Stimulated activated CD4-positive, alpha-beta T cell treated with anti-CD3 and anti-CD28 coated beads, Interleukin-4, amount 100 ng/mL, for 48 hours (primary cell): ENCODE measurements around the gene EIF4EBP2.

Source experiments
- DNase-seq, 2 donors: peaks; one replicate each; pipeline ENCODE4 v3.0.0-alpha.2; 2020; ENCODE audit warnings: low read depth in 2 of 2

EIF4EBP2 gene

DNA sequence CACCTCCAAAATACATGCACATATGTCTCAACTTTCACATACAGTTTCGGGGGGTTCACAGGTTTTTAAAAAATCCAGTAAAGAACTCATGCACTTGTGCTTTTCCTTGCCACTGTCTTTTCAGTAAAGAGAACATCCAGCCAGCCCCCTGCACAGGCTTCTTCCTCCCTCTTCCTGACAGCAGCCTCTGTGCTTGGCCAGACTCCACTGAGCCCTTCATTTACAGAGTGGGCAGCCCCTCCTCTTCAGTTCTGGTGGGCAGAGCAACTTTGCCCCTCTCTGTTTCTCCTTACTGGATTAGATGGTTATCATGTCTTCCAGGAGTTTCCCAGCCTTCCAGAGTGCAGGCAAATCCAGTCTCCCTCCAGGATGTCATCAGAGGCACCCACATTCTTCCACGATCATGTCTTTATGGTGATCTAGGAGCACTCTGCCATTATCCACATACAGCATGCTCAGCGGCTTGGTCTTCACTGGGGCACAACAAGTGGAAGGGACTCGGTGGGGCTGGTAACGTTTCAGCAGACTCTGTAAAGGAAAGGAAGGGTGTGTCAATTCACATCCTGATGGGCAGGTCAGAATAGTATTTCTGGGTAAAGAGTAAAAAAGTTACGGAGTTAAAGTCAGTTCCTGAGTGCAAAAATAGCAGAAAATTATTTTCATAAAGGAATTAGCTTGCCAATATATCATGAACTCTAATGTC lies 28.8 kb downstream of the EIF4EBP2 start:
- DNase-seq, result no peak

DNA sequence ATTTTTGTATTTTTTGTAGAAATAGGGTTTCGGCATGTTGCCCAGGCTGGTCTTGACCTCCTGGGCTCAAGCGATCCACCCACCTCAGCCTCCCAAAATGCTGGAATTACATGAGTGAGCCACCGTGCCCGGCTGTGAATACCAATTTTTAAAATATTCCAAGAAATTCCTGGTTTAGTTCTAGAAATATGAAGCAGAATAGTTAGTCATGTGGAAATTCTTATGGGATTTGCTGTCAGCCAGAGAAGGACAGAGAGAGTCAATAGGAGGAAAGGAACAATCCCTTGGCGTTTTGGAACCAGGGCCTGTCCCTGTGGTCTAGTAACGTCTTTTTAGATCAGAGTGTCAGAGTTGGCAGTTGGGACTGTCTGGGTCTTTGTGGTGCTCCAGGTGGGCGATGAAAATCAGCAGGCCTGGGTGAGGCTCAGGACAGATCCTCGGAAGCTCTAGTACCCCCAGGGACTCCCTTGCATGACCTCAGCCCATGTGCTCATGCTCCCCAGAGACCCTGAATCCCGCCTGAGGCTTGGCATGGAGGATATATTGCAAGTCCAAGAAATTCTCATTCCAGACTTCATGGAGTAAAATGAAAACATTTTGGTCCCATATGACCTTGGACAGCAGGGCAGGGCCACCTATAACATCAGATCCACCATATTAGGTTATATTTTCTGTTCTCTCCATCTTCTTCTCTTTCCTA lies 29.8 kb downstream of the EIF4EBP2 start:
- DNase-seq, result no peak

DNA sequence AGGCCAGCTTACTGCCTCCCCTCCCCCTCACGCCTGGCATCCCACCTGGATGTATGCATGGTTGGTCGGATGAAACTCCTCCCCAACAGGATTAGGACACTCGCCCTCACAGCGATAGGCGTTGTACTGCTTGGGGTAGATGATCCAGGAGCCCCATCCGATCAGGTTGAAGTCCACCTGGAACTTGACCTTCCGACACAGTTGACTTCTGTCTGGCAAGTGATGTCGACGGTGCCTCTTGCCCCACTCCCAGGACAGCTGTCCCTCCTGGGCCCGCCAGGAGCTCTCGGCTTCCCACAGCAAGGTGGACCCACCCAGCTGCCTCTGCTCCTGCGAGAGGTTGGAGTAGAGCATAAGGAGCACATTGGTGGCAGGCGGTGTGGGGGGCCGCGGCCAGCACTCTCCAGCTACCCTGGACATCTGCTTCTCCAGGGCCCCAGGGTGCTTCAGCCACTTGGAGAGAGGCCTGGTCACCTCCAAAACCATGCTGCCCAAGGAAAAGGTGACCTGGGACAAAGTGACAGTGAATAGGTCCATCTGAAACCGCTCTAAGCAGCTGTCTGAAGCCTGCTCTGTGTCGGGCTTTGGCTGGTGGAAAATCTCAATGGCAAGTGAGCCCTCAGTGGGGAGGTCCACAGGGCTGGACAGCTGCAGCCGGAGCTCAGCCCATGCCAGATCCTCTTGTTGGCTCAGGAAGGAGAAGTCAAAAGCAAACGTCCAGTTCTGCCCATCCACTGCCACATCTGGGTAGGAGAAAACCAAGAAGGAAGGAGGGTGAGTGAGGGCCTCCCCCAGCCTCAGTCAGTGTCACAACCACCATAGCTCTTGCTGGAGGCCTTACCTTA lies 31.5 kb downstream of the EIF4EBP2 start:
- no peak for DNase-seq

DNA sequence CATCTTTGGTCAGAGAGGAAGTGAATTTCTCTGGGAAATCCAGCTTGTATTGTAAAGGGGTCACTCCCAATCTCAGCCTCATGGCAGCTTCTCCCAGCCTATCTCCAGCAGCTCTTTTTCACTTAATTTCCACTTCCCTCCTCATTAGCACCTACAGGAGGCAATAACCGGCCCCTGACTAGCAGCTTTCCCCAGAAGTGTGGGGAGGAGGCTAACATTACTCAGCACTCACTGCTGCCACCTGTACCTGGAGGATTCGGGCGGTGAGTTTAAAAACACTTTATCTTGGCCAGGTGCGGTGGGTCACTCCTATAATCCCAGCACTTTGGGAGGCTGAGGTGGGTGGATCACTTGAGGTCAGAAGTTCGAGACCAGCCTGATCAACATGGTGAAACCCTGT lies 33.8 kb downstream of the EIF4EBP2 start:
- DNase-seq, result no peak

DNA sequence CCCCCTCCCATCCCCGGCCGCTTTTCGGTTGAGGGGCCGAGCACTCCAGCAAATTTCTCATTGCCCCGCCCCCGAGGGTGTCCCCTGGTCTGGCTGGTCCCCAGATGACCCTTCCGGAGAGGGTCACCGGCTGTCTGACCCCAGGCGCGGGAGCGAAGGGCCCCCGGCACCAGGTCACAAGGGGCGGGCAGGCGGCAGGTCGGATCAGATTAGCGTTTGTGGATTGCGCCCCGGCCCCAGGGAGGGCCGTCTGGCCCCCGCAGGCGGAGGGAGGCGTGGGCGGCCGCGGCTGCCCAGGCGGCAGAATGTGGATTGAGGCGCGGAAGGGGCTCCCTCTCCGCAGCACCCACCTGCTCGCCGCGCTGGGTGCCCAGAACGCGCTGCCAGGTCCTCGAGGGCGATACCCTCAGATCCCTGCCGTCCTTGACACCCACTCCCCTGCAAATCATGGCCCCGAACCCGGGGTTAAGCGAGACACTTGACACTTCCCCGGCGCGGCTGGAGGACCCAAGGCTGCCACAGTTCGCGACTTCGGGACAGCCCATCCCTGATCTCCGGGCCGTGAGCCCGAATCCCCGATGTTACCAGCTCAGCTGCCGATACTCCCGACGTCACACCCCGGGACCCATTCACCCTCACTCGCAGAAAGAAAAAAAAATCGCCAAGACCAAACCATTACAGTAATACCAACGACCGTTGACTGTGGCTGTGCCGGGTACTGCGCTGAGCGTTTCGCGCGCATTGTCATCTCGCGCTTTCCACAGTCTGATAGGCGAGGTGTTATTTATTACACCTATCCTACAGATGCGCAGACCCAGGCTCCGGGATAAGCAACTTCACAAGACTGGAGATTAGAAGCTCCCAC lies 36.6 kb downstream of the EIF4EBP2 start:
- no peak for DNase-seq

DNA sequence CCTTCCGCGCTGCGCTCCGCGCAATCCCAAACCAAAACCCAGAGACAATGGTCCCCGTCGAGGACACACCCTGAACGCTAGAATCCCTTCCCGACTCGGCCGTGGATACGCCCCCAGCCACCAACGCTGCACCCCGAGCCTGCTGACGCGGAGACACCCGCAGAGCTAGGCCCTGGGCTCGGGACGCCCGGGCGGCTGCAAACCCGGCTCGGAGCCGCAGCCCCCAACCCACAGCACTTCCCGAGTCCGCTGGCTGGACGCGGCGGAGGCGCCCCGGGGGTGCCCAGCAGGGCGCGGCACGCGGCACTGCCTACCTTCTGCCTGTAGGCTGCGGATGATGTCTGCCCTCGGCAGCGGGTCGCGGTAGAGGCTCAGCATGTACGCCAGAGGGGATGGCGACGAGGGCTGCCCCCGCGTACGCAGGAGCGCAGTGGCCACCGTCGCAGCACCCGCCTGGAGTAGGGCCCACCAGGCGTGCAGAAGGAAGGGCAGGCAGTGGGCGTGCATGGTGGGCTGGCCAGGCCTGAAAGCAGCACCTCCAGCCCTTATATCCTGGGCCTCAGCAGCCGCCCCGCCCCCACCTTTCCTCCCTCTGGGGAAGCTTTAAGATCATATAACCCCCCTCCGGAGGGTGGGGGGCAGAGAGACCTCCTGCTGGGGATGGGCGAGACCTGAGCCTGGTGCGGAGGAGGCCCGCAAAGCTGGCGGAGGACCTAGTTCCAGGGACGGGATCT lies 37.4 kb downstream of the EIF4EBP2 start, which contains the start of gene NODAL:
Gene NODAL, minus strand, starts transcription at position 521 of the 734 bp plus-strand sequence. Its CDS starts 14 bp downstream, at position 507.
- DNase-seq, result no peak

DNA sequence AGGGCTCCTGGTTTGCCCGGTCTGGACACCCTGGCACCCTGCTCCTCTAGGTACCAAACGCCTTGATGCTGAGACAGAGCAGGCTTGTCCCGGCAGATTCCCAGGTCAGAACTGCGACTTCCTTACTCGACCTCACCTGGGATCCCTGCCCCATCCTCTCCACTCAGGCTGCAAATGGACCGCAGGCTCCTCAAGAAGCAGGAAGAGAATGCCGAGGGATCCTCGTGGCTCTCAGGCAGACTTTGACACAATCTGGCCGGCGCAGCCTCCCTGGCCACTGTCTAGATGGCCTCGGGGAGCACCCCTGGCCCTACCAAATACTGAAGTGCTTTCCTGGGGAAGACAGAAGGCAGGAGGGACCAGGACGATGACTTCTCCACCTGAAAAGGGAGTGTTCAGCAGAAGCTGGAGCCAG lies 38.0 kb downstream of the EIF4EBP2 start:
- no peak for DNase-seq

DNA sequence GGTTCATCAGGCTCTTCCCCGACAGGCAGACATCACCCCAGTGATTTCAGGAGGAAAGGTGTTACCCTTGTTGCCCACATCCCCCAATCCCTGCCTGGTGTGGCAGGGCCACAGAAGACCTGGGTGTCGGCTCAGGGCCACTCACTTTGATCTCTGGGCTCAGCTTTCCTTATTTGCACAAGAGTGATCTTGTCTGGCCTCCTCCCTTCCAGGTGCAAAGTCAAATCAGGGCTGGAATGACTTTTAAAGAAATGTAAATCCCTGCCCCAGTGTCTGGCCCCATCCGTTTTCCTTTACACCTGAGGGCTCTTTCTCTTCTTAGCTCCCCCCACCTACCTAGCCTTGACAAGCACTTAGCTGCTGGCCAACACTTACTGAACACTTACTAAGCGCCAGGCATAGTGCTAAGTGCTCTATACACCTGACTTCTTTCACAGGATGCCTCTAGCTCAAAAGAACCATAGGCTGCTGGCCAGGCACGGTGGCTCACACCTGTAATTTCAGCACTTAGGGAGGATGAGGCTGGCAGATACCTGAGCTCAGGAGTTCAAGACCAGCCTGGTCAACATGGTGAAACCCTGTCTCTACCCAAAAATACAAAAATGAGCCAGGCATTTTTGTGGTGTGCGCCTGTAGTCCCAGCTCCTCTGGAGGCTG lies 38.5 kb downstream of the EIF4EBP2 start:
- no peak for DNase-seq

DNA sequence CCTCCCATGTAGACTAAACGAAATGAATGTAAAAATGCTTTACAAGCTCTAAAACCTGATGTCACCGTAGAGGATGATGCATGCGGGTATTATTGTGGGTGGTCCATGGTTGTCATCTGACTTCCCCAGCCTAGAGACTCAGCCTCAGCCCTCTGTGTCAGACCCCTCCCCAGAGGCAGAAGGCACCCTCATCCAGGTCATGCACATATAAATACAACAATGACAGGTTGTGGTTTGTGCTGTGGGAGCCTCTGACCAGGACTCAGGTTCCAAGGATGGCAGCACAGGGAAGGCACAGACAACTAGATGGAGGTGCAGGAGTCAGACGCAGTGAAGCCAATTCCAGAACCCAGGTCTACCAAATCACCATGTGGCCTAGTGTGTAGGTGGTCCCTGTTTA lies 40.8 kb downstream of the EIF4EBP2 start:
- no peak for DNase-seq

DNA sequence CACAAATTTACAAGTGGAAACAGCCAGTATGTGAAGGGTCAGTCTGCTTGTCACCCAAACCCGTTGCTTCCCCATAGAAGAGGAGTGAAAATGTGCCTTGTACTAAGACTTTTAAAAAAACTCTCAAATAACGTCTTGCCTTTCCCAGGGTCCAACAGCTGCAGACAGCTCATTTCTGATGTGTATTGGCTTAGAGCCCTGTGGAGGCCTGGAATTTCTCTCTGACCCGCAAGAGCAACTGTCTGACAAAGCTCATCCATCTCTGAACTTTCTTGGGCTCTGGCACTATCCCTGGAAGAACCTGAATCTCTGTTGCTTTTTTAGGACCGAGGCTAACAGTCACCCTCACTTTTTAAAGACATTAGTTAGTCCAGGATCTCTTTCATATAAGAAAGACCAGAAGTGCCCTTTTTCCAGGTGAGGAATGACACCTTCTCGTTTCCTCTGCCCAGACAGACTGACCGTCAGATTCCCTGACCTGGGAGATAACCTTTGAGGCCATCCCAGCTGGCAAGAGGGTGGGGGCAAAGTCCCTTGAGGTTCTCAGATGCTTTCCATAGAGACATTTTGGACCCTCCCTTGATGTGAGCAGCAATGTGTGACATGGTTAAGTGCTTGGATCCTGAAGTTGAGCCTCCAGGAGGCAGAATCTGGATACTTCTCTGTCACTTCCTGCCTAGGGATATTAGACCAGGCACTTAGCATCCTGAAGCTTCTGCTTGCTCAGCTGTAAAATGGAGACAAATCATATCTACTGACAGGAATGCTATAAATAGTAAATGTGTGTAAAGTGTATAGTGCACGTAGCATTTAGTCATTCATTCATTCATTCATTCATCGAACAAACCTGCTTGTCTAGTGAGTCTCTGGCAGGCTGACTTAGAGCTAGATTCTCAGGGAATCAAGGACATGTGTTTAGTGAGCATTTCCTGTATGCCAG lies 42.0 kb downstream of the EIF4EBP2 start:
- DNase-seq, result no peak

DNA sequence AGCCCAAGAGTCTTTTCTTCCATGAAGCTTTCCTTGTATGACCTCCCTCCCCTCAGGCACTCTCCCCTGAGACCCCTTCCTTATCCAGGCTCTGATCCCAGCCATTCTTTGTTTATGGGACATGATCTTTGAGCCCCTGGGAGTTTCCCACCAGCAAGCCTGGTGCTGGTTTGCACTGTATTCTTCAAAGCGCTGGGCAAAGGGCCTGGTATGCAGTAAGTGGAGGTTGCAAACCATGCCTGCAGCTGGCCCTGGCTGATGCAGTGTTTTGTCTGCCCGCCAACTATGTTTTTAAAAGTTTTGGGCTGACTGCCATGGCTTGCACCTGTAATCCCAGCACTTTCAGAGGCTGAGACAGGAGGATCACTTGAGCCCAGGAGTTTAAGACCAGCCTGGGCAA lies 44.3 kb downstream of the EIF4EBP2 start:
- DNase-seq, result no peak

DNA sequence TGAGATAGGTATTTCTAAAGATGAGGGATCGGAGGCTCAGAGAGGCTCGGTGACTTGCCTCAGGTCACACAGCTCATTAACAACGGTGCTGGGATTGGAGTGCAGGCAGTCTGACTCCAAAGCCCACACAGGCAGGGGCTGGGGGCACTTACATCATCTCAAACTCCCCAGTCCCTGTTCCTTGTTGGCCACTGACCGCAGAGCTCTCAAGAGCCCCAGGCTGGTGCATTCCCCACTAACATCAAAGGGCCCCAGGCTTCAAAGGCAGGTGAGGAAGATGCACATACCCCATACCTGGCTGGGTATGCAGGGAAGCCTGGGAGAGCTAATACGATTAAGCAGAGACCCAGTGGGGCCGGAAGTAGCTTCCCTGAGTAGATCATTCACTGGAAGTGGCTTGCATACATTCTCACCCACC lies 51.3 kb downstream of the EIF4EBP2 start:
- no peak for DNase-seq

DNA sequence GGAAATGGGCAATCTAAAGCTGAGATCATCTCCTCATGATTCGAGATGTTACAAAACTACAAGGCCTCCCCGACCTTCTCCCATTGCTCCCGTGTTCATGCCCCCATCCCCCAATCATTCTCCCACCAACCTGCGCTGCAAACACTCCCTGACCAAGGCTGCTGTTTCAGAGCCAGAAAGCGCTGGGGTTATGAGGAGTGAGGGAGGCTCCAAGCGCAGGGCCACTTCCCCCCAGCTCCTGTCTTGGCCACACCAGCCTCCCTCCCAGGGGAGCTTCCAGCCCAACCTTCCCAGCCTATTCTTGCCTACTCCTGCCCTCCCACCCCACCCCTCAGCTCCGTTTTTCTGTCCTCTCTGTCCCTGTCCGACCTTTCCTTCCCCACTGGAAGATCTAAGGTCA lies 52.2 kb downstream of the EIF4EBP2 start:
- no peak for DNase-seq

DNA sequence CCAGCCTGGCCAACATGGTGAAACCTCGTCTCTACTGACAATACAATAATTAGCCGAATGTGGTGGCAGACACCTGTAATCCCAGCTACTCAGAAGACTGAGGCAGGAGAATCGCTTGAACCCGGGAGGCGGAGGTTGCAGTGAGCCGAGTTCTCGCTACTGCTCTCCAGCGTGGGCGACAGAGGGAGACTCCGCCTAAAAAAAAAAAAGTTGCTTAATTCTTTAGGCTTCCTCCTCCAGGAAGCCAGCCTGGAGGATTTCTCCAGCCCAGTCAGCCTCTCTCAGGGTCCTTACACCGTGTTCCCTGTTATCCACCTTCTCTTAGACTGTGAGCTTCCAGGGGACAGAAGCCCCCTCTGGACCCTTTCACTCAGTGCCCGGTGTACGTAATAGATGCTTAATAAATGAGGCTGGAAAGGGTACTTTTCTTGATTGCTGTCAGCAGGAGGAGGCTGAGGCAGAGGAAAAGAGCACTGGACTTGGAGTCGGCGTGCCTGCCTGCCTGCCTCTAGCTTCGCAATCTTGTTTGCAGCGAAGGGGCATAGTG lies 53.9 kb downstream of the EIF4EBP2 start:
- no peak for DNase-seq

DNA sequence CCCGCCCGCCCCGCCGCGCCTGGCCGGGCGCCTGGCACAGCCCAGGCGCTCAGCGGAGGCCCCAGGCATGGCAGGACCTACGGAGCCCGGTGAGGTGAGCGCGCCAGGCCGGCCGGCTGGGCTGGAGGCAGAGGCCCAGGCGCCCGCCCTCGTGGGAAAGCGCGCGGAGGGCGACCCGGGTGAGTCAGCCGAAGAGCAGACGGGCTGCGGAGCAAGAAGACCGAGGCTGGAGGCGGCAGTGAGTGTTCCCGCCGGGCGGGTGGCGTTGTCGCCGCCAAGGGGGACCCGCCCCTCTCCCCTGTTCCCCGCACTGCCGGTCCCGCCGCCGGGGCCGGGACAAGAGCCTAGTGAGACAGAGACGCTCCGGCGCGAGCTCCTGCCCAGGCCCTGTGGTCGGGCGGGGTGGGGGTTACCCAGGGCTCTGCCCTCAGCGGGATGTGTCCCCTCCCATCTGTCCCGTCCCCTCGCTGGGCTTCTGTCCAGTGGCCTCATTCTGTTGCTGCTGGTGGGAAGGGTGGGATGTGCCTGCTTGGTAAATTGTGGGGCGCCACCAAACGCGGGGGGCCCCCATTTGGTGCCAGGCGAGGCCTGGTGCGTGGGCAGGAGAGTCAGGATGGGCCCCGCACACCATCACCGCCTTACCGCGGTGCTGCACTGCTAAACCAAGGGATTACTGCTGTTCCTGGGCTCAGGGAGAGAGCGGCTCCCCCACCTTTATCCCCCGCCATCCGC lies 54.5 kb downstream of the EIF4EBP2 start:
- peak; percentile 50 to 55 for DNase-seq

DNA sequence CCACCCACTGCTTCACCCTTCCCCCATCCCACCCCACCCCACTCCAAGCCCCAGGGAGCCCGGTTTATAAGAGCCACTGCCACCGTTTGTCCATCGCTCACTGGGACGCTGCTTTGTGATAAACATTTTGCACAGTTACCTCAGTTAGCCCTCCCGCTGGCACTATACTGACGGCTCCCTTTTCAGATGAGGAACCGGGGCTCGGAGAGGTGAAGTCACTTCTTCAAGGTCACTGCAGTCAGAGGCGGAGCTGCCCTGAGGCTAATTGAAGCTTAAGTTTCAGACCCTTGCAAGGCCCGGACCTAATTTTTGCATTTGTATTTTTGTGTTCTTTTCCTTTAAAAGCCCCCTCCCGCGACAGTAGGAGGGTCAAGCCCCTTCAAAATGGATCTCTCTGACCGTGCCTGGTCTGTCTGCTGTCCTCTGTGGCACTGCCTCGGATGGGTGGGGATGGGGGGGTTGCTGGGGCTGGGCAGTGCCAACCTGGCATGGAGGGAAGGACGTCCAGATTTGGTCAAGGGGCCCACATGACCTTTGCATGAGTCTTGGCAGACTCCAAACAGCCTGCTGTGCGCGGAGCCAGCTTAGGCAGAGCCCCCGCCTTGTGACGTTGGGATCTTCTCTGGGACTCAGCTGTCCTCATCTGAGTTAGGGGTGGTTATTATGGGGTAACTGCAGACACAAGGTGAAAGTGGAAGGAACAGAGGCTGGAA lies 55.3 kb downstream of the EIF4EBP2 start:
- DNase-seq, result no peak

DNA sequence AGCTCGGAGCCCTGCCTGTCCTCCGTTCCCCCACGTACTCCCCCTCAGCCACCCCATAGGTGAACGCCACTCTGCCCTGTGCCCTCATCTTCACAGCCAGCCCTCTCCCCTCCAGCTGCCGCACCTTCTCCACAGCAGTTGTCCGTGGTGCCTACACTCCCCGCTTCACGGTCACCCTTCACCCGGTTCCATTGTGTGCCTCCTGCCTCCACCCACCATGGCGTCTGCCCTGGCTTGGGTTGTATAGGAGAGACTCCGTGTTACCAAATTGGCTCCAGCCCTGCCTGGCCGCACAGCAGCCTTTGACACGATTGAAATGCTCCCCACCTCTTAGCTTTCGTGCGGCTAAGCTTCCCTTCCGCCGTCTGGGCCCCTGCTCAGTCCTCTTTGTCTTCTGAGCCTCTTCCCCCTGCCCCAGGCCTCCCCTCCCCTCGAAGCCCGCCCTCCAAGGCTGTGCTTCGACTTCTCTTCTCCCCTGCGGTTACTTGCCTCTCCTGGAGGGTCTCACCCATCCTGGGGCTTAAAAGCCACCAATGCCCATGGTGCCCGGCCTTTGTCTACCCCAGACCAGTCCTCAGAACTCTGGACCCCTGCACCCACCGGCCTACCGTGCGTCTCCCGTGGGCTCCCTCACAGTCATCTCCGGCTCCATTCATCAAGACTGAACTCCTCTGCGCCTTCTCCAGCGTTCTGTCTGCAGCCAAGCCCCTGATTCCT lies 56.0 kb downstream of the EIF4EBP2 start:
- no peak for DNase-seq
